Measurements from ENCODE around the gene STX10.
"Not testable (repeated sequence)": the region's sequence is repeated elsewhere in the genome, so short reads cannot be mapped to it uniquely, and the experiment has no call there.

STX10 gene, protein sequence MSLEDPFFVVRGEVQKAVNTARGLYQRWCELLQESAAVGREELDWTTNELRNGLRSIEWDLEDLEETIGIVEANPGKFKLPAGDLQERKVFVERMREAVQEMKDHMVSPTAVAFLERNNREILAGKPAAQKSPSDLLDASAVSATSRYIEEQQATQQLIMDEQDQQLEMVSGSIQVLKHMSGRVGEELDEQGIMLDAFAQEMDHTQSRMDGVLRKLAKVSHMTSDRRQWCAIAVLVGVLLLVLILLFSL

DNA sequence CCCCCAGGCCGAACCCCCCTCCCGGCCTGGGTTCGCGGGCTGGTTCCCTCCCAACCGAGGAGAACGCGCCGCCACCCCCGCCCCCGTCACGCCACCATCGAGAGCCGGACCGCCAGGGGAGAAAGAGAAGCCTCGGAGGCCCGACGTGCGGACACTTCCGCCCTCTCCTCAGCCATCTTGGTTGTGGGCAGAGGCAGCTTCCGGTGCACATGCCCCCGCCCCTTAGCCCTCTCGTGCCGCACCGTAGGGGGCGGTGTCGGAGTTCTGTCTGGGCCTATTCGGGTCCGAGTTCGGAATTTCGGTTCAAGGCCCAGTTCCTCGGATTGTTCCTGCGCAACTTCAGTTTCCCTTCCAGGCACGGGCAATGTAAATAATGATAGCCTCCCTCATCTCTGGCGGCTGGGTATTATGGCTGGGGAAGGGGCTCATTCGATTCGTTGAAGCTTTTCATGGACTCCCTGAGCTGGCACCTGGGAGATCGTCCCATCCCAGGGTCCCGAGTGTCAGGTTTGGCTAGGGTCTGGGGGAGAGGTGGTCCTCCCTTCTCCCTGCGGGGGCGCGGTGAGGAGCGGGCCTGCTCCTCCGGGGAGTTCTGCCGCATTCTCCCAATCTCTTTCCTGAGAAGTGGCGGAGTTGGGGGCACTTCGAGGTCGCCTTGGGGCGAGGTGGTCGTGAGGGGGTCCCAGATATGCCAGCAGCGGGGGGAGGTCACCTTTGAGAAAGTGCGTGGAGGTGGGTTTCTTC is at the start of gene STX10, which contains the start of gene IER2:
Gene STX10, minus strand, starts transcription at position 189 of the 744 bp plus-strand sequence. CDS start 202 bp downstream, outside the sequence.
Gene IER2, plus strand, starts transcription at position 225 of the 744 bp plus-strand sequence. CDS start 2,776 bp downstream, outside the sequence.
- peak; percentile 83 to 92 for DNase-seq (ENCODE audit: low read depth in 2 of 2)

DNA sequence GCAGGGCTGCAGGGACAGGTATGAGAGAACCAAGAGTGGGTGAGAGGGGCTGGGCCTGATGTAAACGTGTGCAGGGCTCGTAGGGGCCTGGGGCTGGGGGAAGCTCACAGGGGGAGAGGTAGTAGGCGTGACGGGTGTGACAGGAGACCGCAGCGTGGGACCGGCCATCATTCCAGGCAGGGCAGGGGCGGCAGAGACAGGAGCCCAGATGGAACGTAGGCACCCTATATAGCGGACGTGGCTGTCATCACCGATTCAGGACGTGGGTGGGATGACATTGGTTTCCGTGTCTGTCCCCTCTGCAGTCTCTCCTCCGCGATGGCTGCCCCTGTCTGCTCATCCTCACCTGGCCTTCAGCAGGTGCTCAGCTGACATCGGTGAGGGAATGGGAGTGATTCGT is 48.5 kb upstream of the STX10 start:
- DNase-seq (ENCODE audit: low read depth in 2 of 2), result no peak

DNA sequence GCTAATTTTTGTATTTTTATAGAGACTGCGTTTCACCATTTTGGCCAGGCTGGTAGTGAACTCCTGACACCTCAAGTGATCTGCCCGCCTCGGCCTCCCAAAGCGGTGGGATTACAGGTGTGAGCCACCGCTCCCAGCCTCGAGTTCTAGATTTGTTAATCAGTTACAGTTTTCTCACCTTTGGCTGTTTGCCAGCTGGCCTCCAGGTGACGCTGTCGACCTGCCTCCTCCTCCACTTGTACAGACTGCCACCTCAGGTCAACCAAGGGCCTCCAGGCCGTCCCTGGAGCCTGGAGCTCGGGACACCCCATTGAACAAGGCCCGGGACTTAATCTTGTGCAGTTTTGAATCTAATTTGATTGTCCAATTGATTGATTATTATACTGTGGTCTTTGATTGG is 45.5 kb upstream of the STX10 start:
- DNase-seq (ENCODE audit: low read depth in 2 of 2), result peak in 1 of 2 donors; percentile 52

DNA sequence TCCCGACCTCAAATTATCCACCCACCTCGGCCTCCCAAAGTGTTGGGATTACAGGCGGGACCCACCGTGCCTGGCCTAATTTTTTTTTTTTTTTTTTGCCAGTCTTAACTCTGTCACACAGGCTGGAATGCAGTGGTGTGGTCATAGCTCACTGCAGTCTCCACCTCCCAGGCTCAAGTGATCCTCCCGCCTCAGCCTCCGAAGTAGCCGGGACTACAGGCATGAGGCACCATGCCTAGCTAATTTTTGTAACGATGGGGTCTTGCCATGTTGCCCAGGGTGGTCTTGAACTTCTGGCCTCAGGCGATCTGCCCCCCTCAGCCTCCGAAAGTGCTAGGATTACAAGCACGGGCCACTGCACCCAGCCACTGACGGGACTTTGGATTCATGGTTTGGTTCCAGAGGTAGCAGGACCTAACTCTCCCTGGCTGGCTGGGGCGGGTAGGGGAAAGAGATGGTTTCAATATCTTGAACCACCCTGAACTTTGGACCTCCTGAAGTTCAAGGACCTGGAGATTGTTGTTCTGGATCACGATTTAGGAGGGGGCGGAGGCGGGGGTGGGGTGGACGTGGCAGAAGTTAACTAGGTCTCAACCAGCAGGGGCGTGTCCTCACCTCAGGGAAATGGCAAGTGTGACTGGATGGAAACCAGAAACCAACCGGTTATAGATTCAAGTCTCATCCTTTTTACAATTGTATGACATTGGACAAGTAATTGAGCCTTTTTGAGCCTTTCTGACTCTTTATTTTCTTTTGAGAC is 40.8 kb upstream of the STX10 start:
- no peak for DNase-seq (ENCODE audit: low read depth in 2 of 2)

DNA sequence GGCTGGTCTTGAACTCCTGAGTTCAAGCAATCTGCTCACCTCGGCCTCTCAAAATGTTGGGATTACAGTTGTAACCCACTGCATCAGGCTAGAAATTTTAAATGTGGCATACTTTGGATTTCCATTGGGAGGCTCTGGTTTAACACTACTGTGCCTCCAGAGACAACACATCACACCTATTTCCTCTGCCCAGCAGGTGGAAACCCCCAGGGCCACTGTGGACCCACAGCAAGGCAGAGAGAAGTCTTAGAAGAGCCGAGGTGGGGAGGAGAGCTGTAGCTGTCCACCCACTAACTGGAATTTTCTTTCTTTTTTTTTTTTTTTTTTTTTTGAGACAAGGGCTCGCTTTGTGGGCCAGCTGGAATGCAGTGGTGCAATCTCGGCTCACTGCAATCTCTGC is 39.4 kb upstream of the STX10 start:
- DNase-seq (ENCODE audit: low read depth in 2 of 2), result no peak

DNA sequence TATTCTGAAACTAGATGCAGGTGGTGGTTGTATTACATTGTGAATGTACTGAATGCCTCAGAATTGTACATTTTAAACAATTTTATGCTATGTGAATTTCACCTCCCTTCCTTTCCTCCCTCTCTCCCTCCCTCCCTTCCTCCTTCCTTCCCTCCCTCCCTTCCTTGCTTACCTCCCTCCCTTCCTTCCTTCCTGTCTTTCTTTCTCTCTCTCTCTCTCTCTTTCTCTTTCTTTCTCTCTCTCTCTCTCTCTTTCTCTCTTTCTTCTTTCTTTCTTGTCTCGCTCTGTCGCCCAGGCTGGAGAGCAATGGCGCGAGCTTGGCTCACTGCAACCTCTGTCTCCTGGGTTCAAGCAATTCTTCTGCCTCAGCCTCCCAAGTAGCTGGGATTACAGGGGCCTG is 37.2 kb upstream of the STX10 start:
- DNase-seq (ENCODE audit: low read depth in 2 of 2), result no peak

DNA sequence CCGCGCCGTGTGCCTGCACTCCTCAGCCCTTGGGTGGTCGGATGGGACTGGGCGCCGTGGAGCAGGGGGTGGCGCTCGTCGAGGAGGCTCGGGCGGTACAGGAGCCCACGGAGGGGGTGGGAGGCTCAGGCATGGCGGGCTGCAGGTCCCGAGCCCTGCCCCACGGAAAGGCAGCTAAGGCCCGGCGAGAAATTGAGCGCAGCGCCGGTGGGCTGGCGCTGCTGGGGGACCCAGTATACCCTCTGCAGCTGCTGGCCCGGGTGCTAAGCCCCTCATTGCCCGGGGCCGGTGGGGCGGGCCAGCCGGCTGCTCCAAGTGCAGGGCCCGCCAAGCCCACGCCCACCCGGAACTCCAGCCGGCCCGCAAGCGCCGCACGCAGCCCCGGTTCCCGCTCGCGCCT is 36.5 kb upstream of the STX10 start:
- not testable (repeated sequence) for DNase-seq (ENCODE audit: low read depth in 2 of 2)

DNA sequence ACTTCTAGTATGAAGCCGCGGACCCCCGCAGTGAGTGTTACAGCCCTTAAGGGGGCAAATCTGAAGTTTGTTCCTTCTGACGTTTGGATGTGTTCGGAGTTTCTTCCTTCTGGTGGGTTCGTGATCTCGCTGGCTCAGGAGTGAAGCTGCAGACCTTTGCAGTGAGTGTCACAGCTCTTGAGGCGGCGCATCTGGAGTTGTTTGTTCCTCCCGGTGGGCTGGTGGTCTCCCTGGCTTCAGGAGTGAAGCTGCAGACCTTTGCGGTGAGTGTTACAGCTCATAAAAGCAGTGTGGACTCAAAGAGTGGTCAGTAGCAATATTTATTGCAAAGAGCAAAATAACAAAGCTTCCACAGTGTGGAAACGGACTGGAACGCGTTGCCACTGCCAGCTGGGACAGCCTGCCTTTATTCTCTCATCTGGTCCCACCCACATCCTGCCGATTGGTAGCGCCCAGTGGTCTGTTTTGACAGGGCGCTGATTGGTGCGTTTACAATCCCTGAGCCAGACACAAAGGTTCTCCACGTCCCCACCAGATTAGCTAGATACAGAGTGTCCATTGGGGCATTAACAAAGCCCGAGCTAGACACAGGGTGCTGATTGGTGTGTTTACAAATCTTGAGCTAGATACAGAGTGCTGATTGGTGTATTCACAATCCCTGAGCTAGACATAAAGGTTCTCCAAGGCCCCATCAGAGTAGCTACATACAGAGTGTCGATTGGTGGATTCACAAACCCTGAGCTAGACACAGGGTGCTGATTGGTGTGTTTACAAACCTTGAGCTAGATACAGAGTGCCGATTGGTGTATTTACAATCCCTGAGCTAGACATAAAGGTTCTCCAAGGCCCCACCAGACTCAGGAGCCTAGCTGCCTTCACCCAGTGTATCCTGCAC is 35.8 kb upstream of the STX10 start:
- not testable (repeated sequence) for DNase-seq (ENCODE audit: low read depth in 2 of 2)

DNA sequence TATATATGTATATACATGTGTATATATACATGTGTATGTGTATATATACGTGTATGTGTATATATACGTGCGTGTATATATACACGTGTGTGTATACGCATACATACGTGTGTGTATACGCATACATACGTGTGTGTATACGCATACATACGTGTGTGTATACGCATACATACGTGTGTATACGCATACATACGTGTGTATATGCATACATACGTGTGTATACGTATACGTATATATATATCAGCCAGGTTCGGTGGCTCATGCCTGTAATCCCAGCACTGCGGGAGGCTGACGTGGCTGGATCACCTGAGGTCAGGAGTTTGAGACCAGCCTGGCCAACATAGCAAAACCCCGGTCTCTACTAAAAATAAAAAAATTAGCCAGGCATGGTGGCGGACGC is 34.8 kb upstream of the STX10 start:
- DNase-seq (ENCODE audit: low read depth in 2 of 2), result not testable (repeated sequence)

DNA sequence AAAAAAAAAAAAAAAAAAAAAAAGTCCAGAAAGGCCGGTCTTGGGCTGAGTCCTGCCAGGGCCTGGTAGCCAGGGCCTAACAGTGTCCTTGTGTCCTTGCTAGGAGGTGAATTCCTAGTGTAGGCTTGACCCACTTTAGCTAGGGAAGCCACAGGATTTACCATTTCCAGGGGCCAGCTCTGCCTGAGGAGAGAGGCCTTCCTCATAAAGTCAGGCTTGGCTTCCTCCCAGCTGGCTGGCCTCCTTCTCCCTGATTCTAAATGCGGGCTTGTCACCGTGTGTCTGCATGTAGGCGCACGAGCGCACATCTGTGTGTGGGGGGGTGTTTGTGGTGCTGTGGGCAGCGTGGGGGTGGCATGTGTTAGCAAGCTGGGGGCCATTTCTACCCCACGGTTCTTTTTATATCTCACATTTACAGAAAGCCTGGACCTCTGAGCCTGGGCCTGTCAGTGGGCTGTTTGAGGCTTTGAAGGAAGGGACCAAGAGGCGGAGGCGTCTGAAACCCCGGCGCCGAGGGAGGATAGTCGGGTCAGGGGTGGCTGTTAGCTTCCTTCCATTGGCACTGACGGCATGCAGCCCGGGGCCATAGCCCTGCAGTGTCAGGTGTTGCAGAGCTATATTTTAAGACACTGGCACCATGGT is 31.7 kb upstream of the STX10 start:
- DNase-seq (ENCODE audit: low read depth in 2 of 2), result no peak

DNA sequence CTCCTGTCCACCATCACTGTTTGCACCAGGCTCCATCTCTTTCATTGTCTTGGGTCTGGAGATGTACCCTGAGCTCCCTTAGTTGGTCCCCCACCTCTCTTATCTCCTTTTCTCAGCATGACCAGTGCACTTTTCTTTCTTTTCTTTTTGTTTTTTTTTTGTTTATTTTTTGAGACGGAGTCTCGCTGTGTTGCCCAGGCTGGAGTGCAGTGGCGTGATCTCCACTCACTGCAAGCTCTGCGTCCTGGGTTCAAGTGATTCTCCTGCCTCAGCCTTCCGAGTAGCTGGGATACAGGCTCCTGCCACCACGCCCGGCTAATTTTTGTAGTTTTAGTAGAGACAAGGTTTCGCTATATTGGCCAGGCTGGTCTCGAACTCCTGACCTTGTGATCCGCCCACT is 28.1 kb upstream of the STX10 start:
- DNase-seq (ENCODE audit: low read depth in 2 of 2), result not testable (repeated sequence)

DNA sequence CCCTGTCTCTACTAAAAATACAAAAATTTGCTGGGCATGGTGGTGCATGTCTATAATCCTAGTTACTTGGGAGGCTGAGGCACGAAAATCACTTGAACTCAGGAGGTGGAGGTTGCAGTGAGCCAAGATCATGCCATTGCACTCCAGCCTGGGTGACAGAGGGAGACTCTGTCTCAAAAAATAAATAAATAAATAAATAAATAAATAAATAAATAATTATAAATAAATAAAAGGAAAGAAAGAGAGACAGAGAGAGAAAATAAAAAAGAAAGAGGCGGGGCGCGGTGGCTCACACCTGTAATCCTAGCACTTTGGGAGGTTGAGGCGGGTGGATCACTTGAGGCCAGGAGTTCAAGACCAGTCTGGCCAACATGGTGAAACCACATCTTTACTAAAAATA is 27.4 kb upstream of the STX10 start:
- DNase-seq (ENCODE audit: low read depth in 2 of 2), result not testable (repeated sequence)

DNA sequence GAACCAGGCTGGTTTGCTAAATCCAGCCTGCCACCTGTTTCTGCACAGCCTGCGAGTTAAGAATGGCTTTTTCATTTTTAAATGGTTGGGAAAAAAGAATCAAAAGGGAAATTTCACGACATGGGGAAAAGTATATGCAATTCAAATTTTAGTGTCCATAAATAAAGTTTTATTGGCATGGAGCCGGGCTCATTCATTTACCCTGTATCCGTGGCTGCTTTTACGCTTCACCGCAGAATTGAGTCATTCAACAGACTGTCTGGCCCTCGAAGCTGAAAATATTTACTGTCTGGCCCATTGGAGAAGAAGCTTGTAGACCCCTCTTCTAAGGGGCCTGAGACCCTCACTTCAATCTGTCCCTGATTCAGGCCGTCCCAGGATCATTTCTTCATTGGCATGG is 26.2 kb upstream of the STX10 start:
- no peak for DNase-seq (ENCODE audit: low read depth in 2 of 2)

DNA sequence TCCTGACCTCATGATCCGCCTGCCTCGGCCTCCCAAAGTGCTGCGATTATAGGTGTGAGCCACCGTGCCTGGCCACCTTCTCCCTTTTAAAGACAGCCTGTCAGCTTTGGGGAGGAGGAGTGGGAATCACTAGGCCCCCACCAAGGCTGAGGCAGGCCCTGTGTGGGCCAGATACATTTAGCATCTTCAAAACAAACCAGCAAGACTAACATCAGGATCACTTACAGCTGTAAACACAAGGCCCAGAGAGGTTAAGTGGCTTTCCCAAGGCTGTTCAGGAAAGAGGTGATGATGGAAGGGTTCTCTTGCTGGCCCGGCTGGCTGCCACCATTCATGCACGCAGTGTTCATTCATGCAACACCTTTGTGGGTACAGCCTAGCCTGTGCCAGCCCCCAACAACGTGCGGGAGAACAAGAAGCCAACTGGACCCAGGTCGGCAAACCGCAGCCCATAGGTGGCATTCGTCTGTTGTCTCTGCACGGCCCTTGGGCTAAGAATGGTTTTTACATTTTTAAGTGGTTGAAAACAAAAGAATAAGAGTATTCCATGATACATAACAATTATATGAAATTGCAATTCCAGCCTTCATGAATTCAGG is 23.1 kb upstream of the STX10 start:
- DNase-seq (ENCODE audit: low read depth in 2 of 2), result no peak

DNA sequence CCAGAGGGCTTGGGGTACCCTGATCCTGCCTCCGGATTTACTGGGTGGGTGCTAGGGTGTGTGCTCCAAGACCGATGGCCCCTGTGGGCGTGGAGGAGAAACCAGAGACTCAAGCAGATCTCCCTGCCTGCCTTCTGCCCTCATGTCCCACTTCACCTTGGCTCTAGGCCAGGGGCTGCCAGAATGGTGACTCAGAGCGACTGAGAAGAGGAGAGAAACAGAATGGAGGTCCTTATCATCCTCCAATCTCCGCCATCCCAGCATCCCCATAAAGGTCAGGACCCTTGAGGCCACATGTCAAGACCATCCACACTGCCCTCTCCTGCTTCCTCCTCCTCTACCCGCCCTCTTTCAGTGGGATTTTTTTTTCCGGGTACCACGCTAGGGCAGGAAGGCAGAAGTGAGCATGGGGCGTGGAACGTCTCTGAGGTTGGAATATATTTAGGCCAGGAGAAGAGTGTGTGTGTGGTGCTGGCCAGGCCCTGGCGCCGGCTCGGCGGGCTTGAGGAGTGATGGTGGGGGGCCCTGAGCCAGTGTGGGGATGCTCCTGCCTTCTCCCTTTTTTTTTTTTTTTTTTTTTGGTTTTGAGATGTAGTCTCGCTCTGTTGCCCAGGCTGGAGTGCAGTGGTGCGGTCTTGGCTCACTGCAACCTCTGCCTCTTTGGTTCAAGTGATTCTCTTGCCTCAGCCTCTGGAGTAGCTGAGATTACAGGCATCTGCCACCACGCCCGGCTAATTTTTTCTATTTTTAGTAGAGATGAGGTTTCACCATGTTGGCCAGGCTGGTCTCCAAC is 22.4 kb upstream of the STX10 start:
- DNase-seq (ENCODE audit: low read depth in 2 of 2), result peak; percentile 70 to 78

DNA sequence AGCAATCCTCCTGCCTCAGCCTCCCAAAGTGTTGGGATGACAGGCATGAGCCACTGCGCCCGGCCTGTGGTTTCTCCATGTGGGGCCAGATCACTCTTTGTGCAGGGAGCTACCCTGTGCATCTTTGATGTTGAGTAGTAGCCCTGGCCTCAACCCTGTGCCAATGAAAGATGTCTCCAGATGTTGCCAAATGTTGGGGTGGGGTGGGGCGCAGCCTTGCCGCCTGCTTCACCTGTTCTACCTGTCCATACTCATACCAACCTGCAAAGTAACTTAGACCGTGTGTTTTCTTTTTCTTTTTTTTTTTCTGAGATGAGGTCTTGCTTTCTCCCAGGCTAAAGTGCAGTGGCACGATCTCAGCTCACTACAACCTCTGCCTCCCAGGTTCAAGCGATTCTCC is 21.0 kb upstream of the STX10 start:
- DNase-seq (ENCODE audit: low read depth in 2 of 2), result no peak

DNA sequence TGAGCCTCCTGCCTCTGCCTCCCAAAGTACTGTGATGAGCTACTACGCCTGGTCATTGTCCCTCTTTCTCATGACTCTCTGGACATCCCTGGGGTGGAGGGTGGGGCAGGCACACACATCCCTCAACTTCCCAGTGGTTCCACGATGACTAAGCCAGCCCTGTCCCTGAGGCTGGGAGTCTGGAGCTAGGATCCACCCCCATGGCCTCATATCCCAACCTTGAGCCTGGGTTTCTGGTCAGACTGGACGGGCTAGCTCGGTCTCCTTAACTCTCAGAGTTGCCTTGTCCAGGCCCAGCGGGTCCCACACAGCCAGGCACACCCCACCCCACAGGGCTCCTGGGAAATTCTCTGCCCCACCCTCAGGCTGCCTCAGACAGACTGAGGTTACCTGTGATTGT is 19.6 kb upstream of the STX10 start:
- no peak for DNase-seq (ENCODE audit: low read depth in 2 of 2)

DNA sequence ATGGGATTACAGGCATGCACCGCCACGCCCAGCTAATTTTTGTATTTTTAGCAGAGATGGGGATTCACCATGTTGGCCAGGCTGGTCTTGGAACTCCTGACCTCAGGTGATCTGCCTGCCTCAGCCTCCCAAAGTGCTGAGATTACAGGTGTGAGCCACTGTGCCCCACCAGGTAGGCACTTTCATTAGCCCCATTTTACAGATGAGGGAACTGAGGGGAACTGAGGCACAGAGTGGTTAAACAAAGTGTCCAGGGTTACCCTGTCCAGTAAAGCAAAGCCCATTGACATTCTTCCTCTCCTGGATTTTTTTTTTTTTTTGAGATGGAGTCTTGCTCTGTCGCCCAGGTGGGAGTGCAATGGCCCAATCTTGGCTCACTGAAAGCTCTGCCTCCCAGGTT is 16.0 kb upstream of the STX10 start:
- DNase-seq (ENCODE audit: low read depth in 2 of 2), result not testable (repeated sequence)

DNA sequence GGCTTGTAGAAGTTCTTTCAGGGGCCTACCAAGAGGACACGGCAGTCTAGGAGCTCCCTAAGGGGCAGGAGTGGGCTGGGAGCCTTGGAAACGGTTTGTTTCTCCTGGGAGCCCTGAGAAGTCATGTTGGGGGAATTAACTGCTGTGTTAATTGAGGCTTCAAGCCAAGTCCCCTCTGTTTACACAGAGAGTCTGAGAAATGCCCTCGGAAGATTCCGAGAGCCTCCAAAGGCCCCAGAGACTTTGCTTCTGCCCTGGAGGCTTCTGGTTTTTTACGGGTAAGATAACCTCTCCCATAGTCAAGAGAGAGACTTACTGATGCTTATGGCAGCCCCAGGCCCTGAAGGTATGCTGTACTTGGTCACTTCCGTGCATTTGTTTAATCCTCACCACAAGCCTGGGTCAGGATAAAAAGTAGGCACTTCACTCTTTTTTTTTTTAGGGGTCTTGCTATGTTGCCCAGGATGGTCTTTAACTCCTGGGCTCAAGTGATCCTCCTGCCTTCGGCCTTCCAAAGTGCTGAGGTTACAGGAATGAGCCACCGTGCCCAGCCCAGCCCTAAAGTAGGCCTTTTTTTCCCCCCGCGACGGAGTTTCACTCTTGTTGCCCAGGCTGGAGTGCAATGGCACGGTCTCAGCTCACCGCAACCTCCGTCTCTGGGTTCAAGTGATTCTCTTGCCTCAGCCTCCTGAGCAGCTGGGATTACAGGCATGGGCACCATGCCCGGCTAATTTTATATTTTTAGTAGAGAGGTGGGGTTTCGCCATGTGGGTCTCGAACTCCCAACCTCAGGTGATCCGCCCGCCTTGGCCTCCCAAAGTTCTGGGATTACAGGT is 15.2 kb upstream of the STX10 start:
- no peak for DNase-seq (ENCODE audit: low read depth in 2 of 2)

All from stimulated activated CD4-positive, alpha-beta T cell treated with anti-CD3 and anti-CD28 coated beads, Interleukin-4, amount 100 ng/mL, for 48 hours (primary cell).